GM10266 (cell line): ENCODE results near the gene HCFC2.
A peak's percentile ranks its signal among the peaks of the same experiment; 100 is the strongest.

Source experiments
- DNase-seq: peaks from one replicate; pipeline ENCODE4 v3.0.0; 2012; ENCODE audit errors: extremely low spot score
- CTCF ChIP-seq: IDR thresholded peaks from 2 replicates; pipeline ENCODE4 v1.5.1; 2012; ENCODE audit warnings: mild to moderate bottlenecking, low read depth; ENCODE audit not compliant: control insufficient read depth, insufficient read depth; ENCODE audit errors: missing control alignments

Gene HCFC2

DNA sequence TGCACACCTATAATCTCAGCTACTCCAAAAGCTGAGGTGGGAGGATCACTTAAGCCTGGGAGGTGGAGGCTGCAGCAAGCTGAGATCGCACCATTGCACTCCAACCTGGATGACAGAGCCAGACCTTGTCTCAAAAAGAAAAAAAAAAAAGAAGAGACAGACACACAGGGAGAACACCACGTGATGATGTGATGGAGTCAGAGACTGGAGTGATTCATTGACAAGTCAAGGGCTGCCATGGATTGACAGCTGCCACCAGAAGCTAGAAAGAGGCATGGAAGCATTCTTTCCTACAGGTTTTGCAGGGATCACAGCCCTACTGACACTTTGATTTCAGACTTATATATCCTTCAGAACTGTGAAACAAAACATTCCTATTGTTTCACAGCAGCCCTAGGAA lies 3.5 kb upstream of the HCFC2 start:
- TF ChIP-seq CTCF = no peak
- DNase-seq = no peak

DNA sequence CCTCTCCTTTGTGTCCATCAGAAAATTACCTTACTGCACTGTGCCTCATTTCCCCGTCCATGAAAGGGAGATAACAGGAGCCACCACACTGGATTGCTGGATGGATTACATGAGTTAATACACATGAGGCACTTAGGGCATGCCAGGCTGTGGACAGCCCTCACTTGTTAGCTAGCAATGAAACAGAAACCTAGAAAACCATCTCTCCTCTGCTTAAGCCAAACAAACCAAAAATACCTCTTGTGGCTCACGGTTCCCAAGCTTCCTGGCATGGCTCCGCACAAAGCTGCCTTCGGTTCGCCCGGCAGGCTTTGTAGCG lies 660 bp upstream of the HCFC2 start:
- TF ChIP-seq CTCF = no peak
- no peak for DNase-seq

- no peak for TF ChIP-seq CTCF
- peak; percentile 30 for DNase-seq
Measured at GRCh38 chr12:104064842-104065427, 604 bp downstream of the HCFC2 start.

DNA sequence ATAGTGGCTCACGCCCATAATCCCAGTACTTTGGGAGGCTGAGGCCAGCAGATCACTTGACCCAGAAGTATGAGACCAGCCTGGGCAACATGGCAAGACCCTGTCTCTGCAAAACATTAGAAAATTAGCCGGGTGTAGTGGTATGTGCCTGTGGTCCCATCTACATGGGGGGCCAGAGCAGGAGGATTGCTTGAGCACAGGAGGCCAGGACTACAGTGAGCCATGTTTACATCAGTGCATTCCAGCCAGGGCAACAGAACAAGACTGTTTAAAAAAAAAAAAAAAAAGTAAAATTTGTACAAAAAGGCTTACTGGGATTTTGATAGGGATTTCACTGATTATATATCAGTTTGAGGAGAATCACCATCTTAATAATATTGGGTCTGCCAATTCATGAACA lies 7.8 kb downstream of the HCFC2 start:
- DNase-seq = no peak

GRCh38 chr12:104073699-104074098 lies 9.4 kb downstream of the HCFC2 start:
- DNase-seq = no peak

More for the DNA sequence above, 7.8 kb downstream of the HCFC2 start:
- no peak for TF ChIP-seq CTCF

GRCh38 chr12:104079024-104079423 lies 14.7 kb downstream of the HCFC2 start:
- DNase-seq = no peak
- TF ChIP-seq CTCF = no peak

More at GRCh38 chr12:104073699-104074098, 9.4 kb downstream of the HCFC2 start:
- no peak for TF ChIP-seq CTCF

DNA sequence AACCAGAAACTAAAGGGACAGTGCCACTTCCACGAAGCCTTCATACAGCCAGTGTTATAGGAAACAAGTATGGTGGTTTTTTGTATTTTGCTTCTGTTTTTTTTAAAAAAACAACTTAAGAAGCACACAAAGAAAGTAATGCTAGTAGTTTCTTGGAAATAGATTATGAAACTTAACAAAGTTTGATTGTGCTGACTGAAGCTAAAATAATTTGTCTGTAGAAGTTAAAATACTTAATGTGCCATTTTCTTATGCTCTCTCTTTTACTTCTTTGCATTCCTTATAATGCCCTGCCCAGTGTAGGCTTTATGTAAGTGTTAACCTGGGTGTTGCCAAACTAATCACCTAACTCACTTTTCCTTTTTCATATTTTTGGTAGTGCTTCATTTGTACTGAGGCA lies 16.4 kb downstream of the HCFC2 start:
- no peak for TF ChIP-seq CTCF
- no peak for DNase-seq
